NCI-H187 treated with DMSO at 0.1 percent for 48 hours (cell line): ENCODE measurements around the gene THSD7B.
"Not testable (repeated sequence)": the region's sequence is repeated elsewhere in the genome, so short reads cannot be mapped to it uniquely, and the experiment has no call there.

ENCODE experiments used
- DNase-seq: peaks from one replicate; lab custom pipeline; 2025; lab: John Stamatoyannopoulos, UW

Gene THSD7B

GRCh38 chr2:136765256-136766072, at the start of gene THSD7B:
Gene THSD7B, plus strand, starts transcription at chr2:136765545. Its CDS starts 116,634 bp downstream, at chr2:136882179.
- no peak for DNase-seq

GRCh38 chr2:136718273-136718672, 47.1 kb upstream of the THSD7B start:
- DNase-seq = no peak

GRCh38 chr2:136727973-136728699, 37.2 kb upstream of the THSD7B start:
- DNase-seq = no peak

- no peak for DNase-seq
Measured at GRCh38 chr2:136736236-136736635, 29.1 kb upstream of the THSD7B start.

GRCh38 chr2:136738044-136738443, 27.3 kb upstream of the THSD7B start:
- no peak for DNase-seq

- DNase-seq = no peak
Measured at GRCh38 chr2:136741471-136741870, 23.9 kb upstream of the THSD7B start.

- no peak for DNase-seq
Measured at GRCh38 chr2:136750065-136750464, 15.3 kb upstream of the THSD7B start.

- no peak for DNase-seq
Measured at GRCh38 chr2:136751406-136751805, 13.9 kb upstream of the THSD7B start.

- DNase-seq = not testable (repeated sequence)
Measured at GRCh38 chr2:136758504-136758903, 6.8 kb upstream of the THSD7B start.

GRCh38 chr2:136764452-136765255, 691 bp upstream of the THSD7B start:
- DNase-seq = no peak

GRCh38 chr2:136766073-136766404, 694 bp downstream of the THSD7B start:
- DNase-seq = no peak

GRCh38 chr2:136767030-136767429, 1.7 kb downstream of the THSD7B start:
- no peak for DNase-seq

GRCh38 chr2:136769871-136770270, 4.5 kb downstream of the THSD7B start:
- no peak for DNase-seq

- no peak for DNase-seq
Measured at GRCh38 chr2:136770384-136770783, 5.0 kb downstream of the THSD7B start.

- DNase-seq = no peak
Measured at GRCh38 chr2:136777391-136777790, 12.0 kb downstream of the THSD7B start.

- no peak for DNase-seq
Measured at GRCh38 chr2:136783856-136784255, 18.5 kb downstream of the THSD7B start.

GRCh38 chr2:136785215-136785614, 19.9 kb downstream of the THSD7B start:
- no peak for DNase-seq

- DNase-seq = no peak
Measured at GRCh38 chr2:136787970-136788369, 22.6 kb downstream of the THSD7B start.

GRCh38 chr2:136796339-136796738, 31.0 kb downstream of the THSD7B start:
- no peak for DNase-seq

GRCh38 chr2:136798766-136799165, 33.4 kb downstream of the THSD7B start:
- no peak for DNase-seq

- no peak for DNase-seq
Measured at GRCh38 chr2:136801661-136802060, 36.3 kb downstream of the THSD7B start.

- DNase-seq = no peak
Measured at GRCh38 chr2:136809998-136810397, 44.7 kb downstream of the THSD7B start.

- DNase-seq = no peak
Measured at GRCh38 chr2:136818839-136819238, 53.5 kb downstream of the THSD7B start.
